GM12892 (cell line): ENCODE data around the gene ADD1.

Experiments
- POLR2A ChIP-seq: IDR thresholded peaks from 2 replicates; pipeline ENCODE4 v1.6.1; 2011; ENCODE audit warnings: low read depth, low read length, control low read depth
- POLR2AphosphoS5 ChIP-seq: IDR thresholded peaks from 2 replicates; pipeline ENCODE4 v1.6.1; 2011; ENCODE audit warnings: low read depth, low read length, control low read depth
- TAF1 ChIP-seq: IDR thresholded peaks from 2 replicates; pipeline ENCODE4 v1.6.1; 2011; ENCODE audit warnings: low read depth, mild to moderate bottlenecking, control low read depth, low read length, borderline replicate concordance

DNA sequence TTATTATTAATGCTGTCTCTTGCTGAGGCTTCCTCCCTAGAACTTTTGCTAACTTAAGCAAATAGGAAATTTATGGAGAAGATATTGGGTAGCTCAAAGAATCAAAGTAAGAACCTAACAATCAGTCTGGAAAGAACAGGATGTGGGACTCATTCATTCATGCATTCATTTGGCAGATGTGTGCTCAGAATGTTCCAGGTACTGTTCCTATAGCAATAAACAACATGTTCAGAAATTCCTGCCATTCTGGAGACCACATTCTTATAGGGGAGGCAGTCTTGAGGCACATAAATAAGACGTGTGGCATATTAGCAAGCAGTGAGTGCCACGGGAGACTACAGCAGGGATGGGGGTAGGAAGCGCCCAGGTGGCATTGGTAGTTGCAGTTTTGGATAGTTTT is 124.7 kb downstream of the ADD1 start:
- TF ChIP-seq POLR2A (no peak), TAF1 (no peak), POLR2AphosphoS5 (no peak)
